HFFc6 (cell line): ENCODE measurements around the gene SLCO3A1. TPM values are rescaled to one million over a fixed set of nuclear protein-coding genes. Genes with fewer than 3 reads are reported as not detected.
"Not testable (repeated sequence)": the region's sequence is repeated elsewhere in the genome, so short reads cannot be mapped to it uniquely, and the experiment has no call there.

Experiments
- DNase-seq: peaks from one replicate; pipeline ENCODE4 v3.0.0-alpha.2; 2018
- H3K27ac Mint-ChIP-seq: 2 replicates; pipeline ENCODE4 v1.8.0; 2020; ENCODE audit warnings: mild to moderate bottlenecking, mixed read lengths
- H3K27me3 Mint-ChIP-seq: 2 replicates; pipeline ENCODE4 v1.8.0; 2021; ENCODE audit warnings: mild to moderate bottlenecking, moderate library complexity, mixed read lengths; ENCODE audit not compliant: insufficient read depth
- H3K36me3 Mint-ChIP-seq: 2 replicates; pipeline ENCODE4 v1.8.0; 2021; ENCODE audit warnings: low read depth, mixed read lengths
- H3K4me1 Mint-ChIP-seq: 2 replicates; pipeline ENCODE4 v1.8.0; 2020; ENCODE audit warnings: low read depth, mixed read lengths
- H3K4me3 Mint-ChIP-seq: 2 replicates; pipeline ENCODE4 v1.8.0; 2020; ENCODE audit warnings: mild to moderate bottlenecking, moderate library complexity, mixed read lengths
- H3K9me3 Mint-ChIP-seq: 2 replicates; pipeline ENCODE4 v1.8.0; 2020; ENCODE audit warnings: mild to moderate bottlenecking, mixed read lengths
- CTCF ChIP-seq: fragments of 200-600 bp; sonication (generic); IDR thresholded peaks from 2 replicates; pipeline ENCODE4 v1.5.0; 2021; ENCODE audit warnings: antibody characterized with exemption, mild to moderate bottlenecking
- total RNA-seq, 6 experiments: library from RNA; stranded (reverse); fragmentation: NEBNext Ultra II Directional; extraction: Animal tissue kit (Norgen Biotek cat#: 25700); gene quantifications; 2 replicates in 1 of 6; 3 replicates in 5 of 6; pipeline ENCODE4 v1.2.3, GENCODE V29; 2021

Gene SLCO3A1
- total RNA-seq, 6 experiments from 2014 or later: 5.7 to 19.4 (median 14.4) TPM

GRCh38 chr15:92069308-92070250, 216.1 kb downstream of the SLCO3A1 start:
- Mint-ChIP-seq H3K4me3 (peak overlapping the region; percentile 62), H3K27me3 (0 out of 2 replicates have a peak, but pooled peaks cover 3% of the 10 kb centered on the region), H3K27ac (peak overlapping the region; percentile 81), H3K36me3 (no peaks in the 10 kb centered on the region), H3K4me1 (peaks cover 32% of the 10 kb centered on the region), H3K9me3 (no peaks in the 10 kb centered on the region; the same call in 1 of the 2 replicates)
- DNase-seq: peak; percentile 51
- no peak for TF ChIP-seq CTCF

GRCh38 chr15:92070251-92070650, 216.7 kb downstream of the SLCO3A1 start:
- DNase-seq, H3K27me3 Mint-ChIP-seq, H3K4me3 Mint-ChIP-seq, H3K36me3 Mint-ChIP-seq, H3K9me3 Mint-ChIP-seq: not testable (repeated sequence)
- Mint-ChIP-seq H3K27ac (peak overlapping the region; percentile 81), H3K4me1 (peaks cover 38% of the 10 kb centered on the region)

- H3K36me3 Mint-ChIP-seq: no peaks in the 10 kb centered on the region
- H3K27me3 Mint-ChIP-seq: 0 out of 2 replicates have a peak, but pooled peaks cover 3% of the 10 kb centered on the region
- peaks cover 38% of the 10 kb centered on the region for H3K4me1 Mint-ChIP-seq
- no peak for TF ChIP-seq CTCF
- no peak overlapping the region for H3K4me3 Mint-ChIP-seq
- no peak for DNase-seq
- H3K27ac Mint-ChIP-seq: no peak overlapping the region
- no peaks in the 10 kb centered on the region; the same call in 1 of the 2 replicates for H3K9me3 Mint-ChIP-seq
Observed at GRCh38 chr15:92071045-92071634, 217.6 kb downstream of the SLCO3A1 start.

- no peak overlapping the region for H3K4me3 Mint-ChIP-seq
Observed at GRCh38 chr15:92073044-92073785, 219.7 kb downstream of the SLCO3A1 start.

GRCh38 chr15:92074101-92074500, 220.6 kb downstream of the SLCO3A1 start:
- H3K36me3 Mint-ChIP-seq: no peaks in the 10 kb centered on the region
- 0 out of 2 replicates have a peak, but pooled peaks cover 3% of the 10 kb centered on the region for H3K27me3 Mint-ChIP-seq
- no peaks in the 10 kb centered on the region for H3K9me3 Mint-ChIP-seq
- DNase-seq: no peak
- TF ChIP-seq CTCF: no peak
- no peak overlapping the region for H3K4me3 Mint-ChIP-seq
- no peak overlapping the region for H3K27ac Mint-ChIP-seq
- peaks cover 24% of the 10 kb centered on the region for H3K4me1 Mint-ChIP-seq

More at GRCh38 chr15:92073044-92073785, 219.7 kb downstream of the SLCO3A1 start:
- no peak overlapping the region for H3K27ac Mint-ChIP-seq
- H3K4me1 Mint-ChIP-seq: peaks cover 33% of the 10 kb centered on the region
- H3K27me3 Mint-ChIP-seq: 0 out of 2 replicates have a peak, but pooled peaks cover 3% of the 10 kb centered on the region
- no peak for TF ChIP-seq CTCF
- no peak for DNase-seq
- H3K9me3 Mint-ChIP-seq: no peaks in the 10 kb centered on the region
- no peaks in the 10 kb centered on the region for H3K36me3 Mint-ChIP-seq
